Right atrium auricular region (tissue), 2 donors: Measurements from ENCODE around the gene TOPORS. TPM values are rescaled to one million over a fixed set of nuclear protein-coding genes. Genes with fewer than 3 reads are reported as not detected.

Source experiments
- DNase-seq: peaks from one replicate; pipeline ENCODE4 v3.0.0-alpha.2; 2019; ENCODE audit warnings: low spot score
- H3K27ac ChIP-seq, 2 donors: fragments of 200-600 bp; sonication (generic); 1 replicate in 1 of 2; 2 replicates in 1 of 2; pipeline ENCODE4 v1.5.1; 2016 to 2019
- H3K27me3 ChIP-seq, 2 donors: fragments of 200-600 bp; sonication (generic); one replicate each; pipeline versions ENCODE4 v1.5.1 to v1.6.0; 2017 to 2019
- H3K36me3 ChIP-seq: fragments of 200-600 bp; sonication (generic); one replicate; pipeline ENCODE4 v1.5.1; 2016
- H3K4me1 ChIP-seq, 2 donors: fragments of 200-600 bp; sonication (generic); one replicate each; pipeline versions ENCODE4 v1.5.1 to v1.6.0; 2017 to 2019
- H3K4me3 ChIP-seq, 2 donors: fragments of 200-600 bp; sonication (generic); 1 replicate in 1 of 2; 2 replicates in 1 of 2; pipeline ENCODE4 v1.5.1; 2017 to 2019; ENCODE audit warnings: mild to moderate bottlenecking in 1 of 2, moderate library complexity in 1 of 2
- H3K9me3 ChIP-seq, 2 donors: fragments of 200-600 bp; sonication (generic); one replicate each; pipeline ENCODE4 v1.5.1; 2019
- total RNA-seq, 2 donors: library from RNA; depleted of rRNA; stranded (reverse); fragments of >200 nt; gene quantifications; one replicate each; pipeline ENCODE4 v1.1.0, GENCODE V29; 2016
- TF ChIP-seq, protein P1 (sequence below), 2 donors: fragments of 200-600 bp; sonication (generic); IDR thresholded peaks; one replicate each; pipeline ENCODE4 v1.5.1; 2019; ENCODE audit warnings: antibody characterized with exemption in 2 of 2

TOPORS gene
- total RNA-seq, 2 donors from 2014 or later = 9.4 to 11.0 TPM

DNA sequence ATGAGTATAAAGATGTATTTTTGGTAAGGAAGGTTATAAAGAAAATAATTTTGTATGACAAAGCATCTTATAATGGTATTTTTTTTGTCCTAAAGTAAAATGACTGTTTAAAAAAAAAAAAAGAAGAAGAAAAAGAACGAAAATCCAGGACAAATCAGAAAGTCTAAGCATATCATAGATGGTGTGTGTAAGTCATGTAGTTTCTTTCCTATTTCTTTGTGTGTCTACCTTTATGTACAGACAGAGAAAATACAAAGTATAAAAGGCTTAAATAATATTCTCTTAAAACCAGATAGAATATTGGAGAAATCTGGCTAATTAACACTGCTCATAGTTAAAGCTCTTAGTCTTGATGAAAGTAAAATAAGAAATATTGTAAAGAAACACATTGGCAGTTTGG lies 34.1 kb downstream of the TOPORS start:
- H3K4me1 ChIP-seq = peaks cover 0 to 9% of the 10 kb centered on the region in 2 donors
- H3K27me3 ChIP-seq = no peaks in the 10 kb centered on the region
- no peak overlapping the region for H3K27ac ChIP-seq
- TF ChIP-seq, protein P1, sequence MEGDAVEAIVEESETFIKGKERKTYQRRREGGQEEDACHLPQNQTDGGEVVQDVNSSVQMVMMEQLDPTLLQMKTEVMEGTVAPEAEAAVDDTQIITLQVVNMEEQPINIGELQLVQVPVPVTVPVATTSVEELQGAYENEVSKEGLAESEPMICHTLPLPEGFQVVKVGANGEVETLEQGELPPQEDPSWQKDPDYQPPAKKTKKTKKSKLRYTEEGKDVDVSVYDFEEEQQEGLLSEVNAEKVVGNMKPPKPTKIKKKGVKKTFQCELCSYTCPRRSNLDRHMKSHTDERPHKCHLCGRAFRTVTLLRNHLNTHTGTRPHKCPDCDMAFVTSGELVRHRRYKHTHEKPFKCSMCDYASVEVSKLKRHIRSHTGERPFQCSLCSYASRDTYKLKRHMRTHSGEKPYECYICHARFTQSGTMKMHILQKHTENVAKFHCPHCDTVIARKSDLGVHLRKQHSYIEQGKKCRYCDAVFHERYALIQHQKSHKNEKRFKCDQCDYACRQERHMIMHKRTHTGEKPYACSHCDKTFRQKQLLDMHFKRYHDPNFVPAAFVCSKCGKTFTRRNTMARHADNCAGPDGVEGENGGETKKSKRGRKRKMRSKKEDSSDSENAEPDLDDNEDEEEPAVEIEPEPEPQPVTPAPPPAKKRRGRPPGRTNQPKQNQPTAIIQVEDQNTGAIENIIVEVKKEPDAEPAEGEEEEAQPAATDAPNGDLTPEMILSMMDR (IDR thresholded peaks at IDR 0.05) = no peak
- no peak overlapping the region for H3K4me3 ChIP-seq
- no peaks in the 10 kb centered on the region for H3K36me3 ChIP-seq
- H3K9me3 ChIP-seq = no peaks in the 10 kb centered on the region
- DNase-seq = no peak

DNA sequence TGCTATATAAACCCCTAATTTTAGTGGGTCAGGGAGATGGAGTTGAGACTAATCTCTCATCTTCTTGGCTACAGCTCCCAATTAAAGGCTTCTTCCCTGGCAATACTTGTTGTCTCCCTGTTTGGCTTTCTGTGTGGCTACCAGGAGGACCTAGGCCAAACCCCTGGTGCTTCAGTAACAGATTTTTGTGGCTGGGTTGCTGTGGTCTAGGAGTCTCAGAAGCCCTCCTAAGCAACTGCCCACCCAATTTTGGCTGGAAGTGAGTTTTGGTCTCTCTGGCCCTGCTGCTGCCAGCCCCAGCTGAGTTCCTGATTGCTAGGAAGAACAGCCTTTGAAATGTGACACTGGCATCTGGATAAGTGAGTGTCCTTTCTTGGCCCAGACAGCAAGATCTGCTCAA lies 36.1 kb downstream of the TOPORS start:
- H3K4me3 ChIP-seq = no peak overlapping the region
- TF ChIP-seq, protein P1 (IDR thresholded peaks at IDR 0.05) = no peak
- H3K4me1 ChIP-seq = peaks cover 0 to 5% of the 10 kb centered on the region in 2 donors
- H3K27ac ChIP-seq = no peak overlapping the region
- no peak for DNase-seq
- no peaks in the 10 kb centered on the region for H3K27me3 ChIP-seq
- H3K9me3 ChIP-seq = no peaks in the 10 kb centered on the region
- H3K36me3 ChIP-seq = no peaks in the 10 kb centered on the region

DNA sequence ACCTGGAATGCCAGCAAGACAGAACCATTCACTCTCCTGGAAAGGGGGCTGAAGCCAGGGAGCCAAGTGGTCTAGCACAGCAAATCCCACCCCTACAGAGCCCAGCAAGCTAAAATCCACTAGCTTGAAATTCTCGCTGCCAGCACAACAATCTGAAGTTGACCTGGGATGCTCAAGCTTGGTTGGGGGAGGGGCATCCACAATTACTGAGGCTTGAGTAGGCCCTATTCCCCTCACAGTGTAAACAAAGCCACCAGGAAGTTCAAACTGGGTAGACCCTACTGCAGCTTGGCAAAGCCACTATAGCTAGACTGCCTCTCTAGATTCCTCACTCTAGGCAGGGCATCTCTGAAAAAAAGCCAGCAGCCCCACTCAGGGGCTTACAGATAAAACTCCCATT lies 43.7 kb downstream of the TOPORS start:
- Histone ChIP-seq H3K36me3 (no peaks in the 10 kb centered on the region), H3K27ac (no peak overlapping the region), H3K27me3 (no peaks in the 10 kb centered on the region), H3K4me3 (no peak overlapping the region), H3K9me3 (no peaks in the 10 kb centered on the region), H3K4me1 (no peaks in the 10 kb centered on the region)
- no peak for DNase-seq
- TF ChIP-seq, protein P1 (IDR thresholded peaks at IDR 0.05) = no peak

DNA sequence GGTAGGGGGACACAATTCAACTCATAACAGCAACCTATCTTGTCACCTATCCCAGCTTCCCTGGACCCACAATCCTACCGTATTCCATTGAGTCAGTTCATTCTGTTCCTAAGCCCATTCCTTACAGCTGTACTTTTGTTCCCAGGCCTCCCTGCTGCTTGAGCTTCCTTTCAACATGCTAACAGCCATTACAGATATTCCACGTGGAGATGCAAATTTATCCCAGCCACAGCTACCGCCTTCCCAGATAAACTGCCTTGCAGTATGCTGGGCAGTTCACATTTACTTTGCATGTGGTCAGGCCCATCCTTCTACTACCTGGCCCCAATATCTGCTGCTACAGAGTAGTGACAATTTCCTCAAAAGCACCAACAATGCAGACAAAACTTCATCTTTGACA lies 49.4 kb downstream of the TOPORS start:
- no peak overlapping the region for H3K27ac ChIP-seq
- TF ChIP-seq, protein P1 (IDR thresholded peaks at IDR 0.05) = no peak
- H3K4me3 ChIP-seq = no peak overlapping the region
- H3K36me3 ChIP-seq = peaks cover 3% of the 10 kb centered on the region
- no peaks in the 10 kb centered on the region for H3K9me3 ChIP-seq
- no peak for DNase-seq
- no peaks in the 10 kb centered on the region for H3K4me1 ChIP-seq
- no peaks in the 10 kb centered on the region for H3K27me3 ChIP-seq

DNA sequence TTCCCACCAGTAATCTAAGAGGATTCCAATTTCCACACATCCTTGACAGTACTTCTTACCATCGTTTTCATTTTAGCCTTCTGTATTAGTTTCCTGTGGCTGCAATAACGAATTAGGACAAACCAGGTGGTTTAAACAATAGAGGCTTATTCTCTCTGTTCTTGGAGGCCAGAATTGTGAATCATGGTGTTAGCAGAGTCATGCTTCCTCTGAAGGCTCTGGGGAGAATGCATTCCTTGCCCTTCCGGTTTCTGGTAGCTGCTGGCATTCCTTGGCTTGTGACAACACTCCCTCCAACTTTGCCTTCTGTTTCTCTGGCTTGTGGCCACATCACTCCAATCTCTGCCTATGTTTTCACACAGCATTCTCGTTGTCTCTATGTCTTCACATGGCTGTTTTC lies 49.9 kb downstream of the TOPORS start:
- Histone ChIP-seq H3K4me3 (no peak overlapping the region), H3K27me3 (no peaks in the 10 kb centered on the region), H3K36me3 (peaks cover 7% of the 10 kb centered on the region), H3K27ac (no peak overlapping the region), H3K9me3 (no peaks in the 10 kb centered on the region), H3K4me1 (no peaks in the 10 kb centered on the region)
- no peak for DNase-seq
- TF ChIP-seq, protein P1 (IDR thresholded peaks at IDR 0.05) = no peak

DNA sequence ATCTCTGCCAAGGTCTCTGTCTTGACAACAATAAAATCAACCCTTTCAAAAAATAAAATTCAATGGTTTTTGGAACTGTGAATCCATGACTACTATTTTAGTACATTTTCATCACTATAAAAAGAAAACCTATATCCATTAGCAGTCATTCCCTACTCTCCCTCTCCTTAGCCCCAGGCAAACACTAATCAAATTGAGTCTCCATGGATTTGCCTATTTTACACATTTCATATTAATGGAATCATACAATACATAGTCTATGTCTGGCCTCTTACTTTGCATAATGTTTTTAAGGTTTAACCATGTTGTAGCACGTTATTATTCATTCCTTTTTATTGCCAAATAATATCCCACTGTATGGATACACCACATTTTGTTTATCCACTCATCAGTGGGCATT lies 50.5 kb downstream of the TOPORS start:
- no peak overlapping the region for H3K4me3 ChIP-seq
- no peak overlapping the region for H3K27ac ChIP-seq
- TF ChIP-seq, protein P1 (IDR thresholded peaks at IDR 0.05) = no peak
- H3K9me3 ChIP-seq = no peaks in the 10 kb centered on the region
- no peaks in the 10 kb centered on the region for H3K4me1 ChIP-seq
- H3K36me3 ChIP-seq = peaks cover 7% of the 10 kb centered on the region
- no peaks in the 10 kb centered on the region for H3K27me3 ChIP-seq
- DNase-seq = no peak
